ENCODE measurements around the gene HSP90AB1. TPM values are rescaled to one million over a fixed set of nuclear protein-coding genes. Genes with fewer than 3 reads are reported as not detected.
A peak's percentile ranks its signal among the peaks of the same experiment; 100 is the strongest.

Gene HSP90AB1
- total RNA-seq, 2 experiments from 2014 or later, result 2,498 to 2,524 TPM

- peaks cover 6% of the 10 kb centered on the region for H3K27me3 Mint-ChIP-seq
- peaks cover 80% of the 10 kb centered on the region for H3K36me3 Mint-ChIP-seq
- H3K27ac Mint-ChIP-seq, result peak overlapping the region; percentile 86
- DNase-seq, result peak; percentile 40
- H3K4me1 Mint-ChIP-seq, result peaks cover 75% of the 10 kb centered on the region
- H3K4me3 Mint-ChIP-seq, result peak overlapping the region; percentile 89
- H3K9me3 Mint-ChIP-seq, result no peaks in the 10 kb centered on the region
Measured at GRCh38 chr6:44254191-44255104, 7.5 kb downstream of the HSP90AB1 start.

GRCh38 chr6:44255105-44255808, 8.4 kb downstream of the HSP90AB1 start:
- peak overlapping the region; percentile 89 for H3K4me3 Mint-ChIP-seq
- peak overlapping the region; percentile 86 for H3K27ac Mint-ChIP-seq
- peaks cover 72% of the 10 kb centered on the region for H3K36me3 Mint-ChIP-seq
- H3K27me3 Mint-ChIP-seq, result peaks cover 6% of the 10 kb centered on the region
- H3K4me1 Mint-ChIP-seq, result peaks cover 68% of the 10 kb centered on the region
- DNase-seq, result peak; percentile 37
- no peaks in the 10 kb centered on the region for H3K9me3 Mint-ChIP-seq

GRCh38 chr6:44255871-44256774, 9.2 kb downstream of the HSP90AB1 start:
- Mint-ChIP-seq H3K9me3 (no peaks in the 10 kb centered on the region), H3K27me3 (peaks cover 6% of the 10 kb centered on the region), H3K36me3 (peaks cover 70% of the 10 kb centered on the region), H3K4me3 (peak overlapping the region; percentile 89), H3K4me1 (peaks cover 67% of the 10 kb centered on the region), H3K27ac (peak overlapping the region; percentile 86)
- peak; percentile 50 for DNase-seq

GRCh38 chr6:44256775-44257024, 9.8 kb downstream of the HSP90AB1 start:
- H3K27ac Mint-ChIP-seq, result peak overlapping the region; percentile 86
- peaks cover 65% of the 10 kb centered on the region for H3K4me1 Mint-ChIP-seq
- peak overlapping the region; percentile 89 for H3K4me3 Mint-ChIP-seq
- H3K9me3 Mint-ChIP-seq, result no peaks in the 10 kb centered on the region
- H3K27me3 Mint-ChIP-seq, result peaks cover 6% of the 10 kb centered on the region
- peak; percentile 46 for DNase-seq
- peaks cover 65% of the 10 kb centered on the region for H3K36me3 Mint-ChIP-seq

GRCh38 chr6:44257025-44257752, 10.3 kb downstream of the HSP90AB1 start, which contains the start of gene SLC35B2:
Gene SLC35B2, minus strand, starts transcription at chr6:44257528. Its CDS starts 118 bp downstream, at chr6:44257410.
- H3K4me3 Mint-ChIP-seq, result peak within 1 kb of the TSS; percentile 89
- H3K9me3 Mint-ChIP-seq, result no peaks in the 10 kb centered on the region
- peak within 1 kb of the TSS; percentile 92 for H3K27ac Mint-ChIP-seq
- peaks cover 65% of the 10 kb centered on the region for H3K4me1 Mint-ChIP-seq
- peaks cover 6% of the 10 kb centered on the region for H3K27me3 Mint-ChIP-seq
- peak; percentile 82 for DNase-seq
- H3K36me3 Mint-ChIP-seq, result peaks cover 60% of the 10 kb centered on the region

- H3K9me3 Mint-ChIP-seq, result no peaks in the 10 kb centered on the region
- peaks cover 65% of the 10 kb centered on the region for H3K4me1 Mint-ChIP-seq
- peaks cover 55% of the 10 kb centered on the region for H3K36me3 Mint-ChIP-seq
- DNase-seq, result peak; percentile 17
- peak overlapping the region; percentile 92 for H3K27ac Mint-ChIP-seq
- H3K4me3 Mint-ChIP-seq, result peak overlapping the region; percentile 80
- peaks cover 6% of the 10 kb centered on the region for H3K27me3 Mint-ChIP-seq
Measured at GRCh38 chr6:44257753-44258324, 10.9 kb downstream of the HSP90AB1 start.

- H3K4me3 Mint-ChIP-seq, result peak overlapping the region; percentile 80
- H3K36me3 Mint-ChIP-seq, result peaks cover 55% of the 10 kb centered on the region
- peaks cover 65% of the 10 kb centered on the region for H3K4me1 Mint-ChIP-seq
- peaks cover 6% of the 10 kb centered on the region for H3K27me3 Mint-ChIP-seq
- no peak for DNase-seq
- peak overlapping the region; percentile 92 for H3K27ac Mint-ChIP-seq
- H3K9me3 Mint-ChIP-seq, result no peaks in the 10 kb centered on the region
Measured at GRCh38 chr6:44258325-44258863, 11.5 kb downstream of the HSP90AB1 start.

GRCh38 chr6:44258921-44259320, 12.0 kb downstream of the HSP90AB1 start:
- peaks cover 6% of the 10 kb centered on the region for H3K27me3 Mint-ChIP-seq
- peaks cover 54% of the 10 kb centered on the region for H3K36me3 Mint-ChIP-seq
- H3K9me3 Mint-ChIP-seq, result no peaks in the 10 kb centered on the region
- H3K4me3 Mint-ChIP-seq, result peak overlapping the region; percentile 80
- no peak for DNase-seq
- peak overlapping the region; percentile 92 for H3K27ac Mint-ChIP-seq
- peaks cover 65% of the 10 kb centered on the region for H3K4me1 Mint-ChIP-seq

- Mint-ChIP-seq H3K27ac (no peak overlapping the region), H3K4me1 (peaks cover 58% of the 10 kb centered on the region), H3K4me3 (no peak overlapping the region), H3K36me3 (peaks cover 52% of the 10 kb centered on the region), H3K9me3 (no peaks in the 10 kb centered on the region), H3K27me3 (no peaks in the 10 kb centered on the region)
- no peak for DNase-seq
Measured at GRCh38 chr6:44260011-44260410, 13.1 kb downstream of the HSP90AB1 start.

GRCh38 chr6:44260451-44261297, 13.8 kb downstream of the HSP90AB1 start:
- Mint-ChIP-seq H3K27ac (peak overlapping the region; percentile 61), H3K36me3 (peaks cover 46% of the 10 kb centered on the region), H3K27me3 (no peaks in the 10 kb centered on the region), H3K4me3 (peak overlapping the region; percentile 2), H3K4me1 (peaks cover 53% of the 10 kb centered on the region), H3K9me3 (no peaks in the 10 kb centered on the region)
- DNase-seq, result no peak

- Mint-ChIP-seq H3K9me3 (no peaks in the 10 kb centered on the region), H3K27me3 (no peaks in the 10 kb centered on the region), H3K4me3 (no peak overlapping the region), H3K4me1 (peaks cover 53% of the 10 kb centered on the region), H3K36me3 (peaks cover 39% of the 10 kb centered on the region), H3K27ac (no peak overlapping the region)
- DNase-seq, result no peak
Measured at GRCh38 chr6:44261581-44261980, 14.7 kb downstream of the HSP90AB1 start.

- peaks cover 36% of the 10 kb centered on the region for H3K36me3 Mint-ChIP-seq
Measured at GRCh38 chr6:44262467-44263353, 15.8 kb downstream of the HSP90AB1 start.

More at GRCh38 chr6:44262467-44263353, 15.8 kb downstream of the HSP90AB1 start:
- peaks cover 4% of the 10 kb centered on the region for H3K27me3 Mint-ChIP-seq
- DNase-seq, result no peak
- peak overlapping the region; percentile 95 for H3K27ac Mint-ChIP-seq
- H3K4me1 Mint-ChIP-seq, result peaks cover 57% of the 10 kb centered on the region
- peak overlapping the region; percentile 97 for H3K4me3 Mint-ChIP-seq
- no peaks in the 10 kb centered on the region for H3K9me3 Mint-ChIP-seq

Measured in activated naive CD8-positive, alpha-beta T cell treated with anti-CD3 and anti-CD28 coated beads for 36 hours (primary cell).